ENCODE data around the gene SLC27A1.
"Not testable (repeated sequence)": the region's sequence is repeated elsewhere in the genome, so short reads cannot be mapped to it uniquely, and the experiment has no call there.

SLC27A1 gene

GRCh38 chr19:17543986-17544385, 73.7 kb downstream of the SLC27A1 start:
- Histone ChIP-seq H3K27me3 (ENCODE audit: control insufficient read depth, insufficient read depth, low read length) (no peaks in the 10 kb centered on the region), H3K9me3 (ENCODE audit: control insufficient read depth, insufficient read depth, low read length) (no peaks in the 10 kb centered on the region), H3K4me3 (ENCODE audit: low read depth, low read length) (no peak overlapping the region), H3K36me3 (ENCODE audit: control insufficient read depth, insufficient read depth, low read length) (no peaks in the 10 kb centered on the region), H3K4me1 (ENCODE audit: control insufficient read depth, insufficient read depth, low read length) (no peaks in the 10 kb centered on the region), H3K27ac (ENCODE audit: low read depth, low read length) (no peak overlapping the region), H3K9ac (ENCODE audit: low read depth, low read length) (no peak overlapping the region)

GRCh38 chr19:17544418-17544817, 74.1 kb downstream of the SLC27A1 start:
- Histone ChIP-seq H3K9ac (ENCODE audit: low read depth, low read length) (no peak overlapping the region), H3K27me3 (ENCODE audit: control insufficient read depth, insufficient read depth, low read length) (no peaks in the 10 kb centered on the region), H3K36me3 (ENCODE audit: control insufficient read depth, insufficient read depth, low read length) (no peaks in the 10 kb centered on the region), H3K4me3 (ENCODE audit: low read depth, low read length) (no peak overlapping the region), H3K4me1 (ENCODE audit: control insufficient read depth, insufficient read depth, low read length) (no peaks in the 10 kb centered on the region), H3K9me3 (ENCODE audit: control insufficient read depth, insufficient read depth, low read length) (no peaks in the 10 kb centered on the region), H3K27ac (ENCODE audit: low read depth, low read length) (no peak overlapping the region)

- H3K9ac ChIP-seq (ENCODE audit: low read depth, low read length) = no peak overlapping the region
- H3K4me3 ChIP-seq (ENCODE audit: low read depth, low read length) = no peak overlapping the region
- H3K4me1 ChIP-seq (ENCODE audit: control insufficient read depth, insufficient read depth, low read length) = no peaks in the 10 kb centered on the region
- no peaks in the 10 kb centered on the region for H3K9me3 ChIP-seq (ENCODE audit: control insufficient read depth, insufficient read depth, low read length)
- H3K36me3 ChIP-seq (ENCODE audit: control insufficient read depth, insufficient read depth, low read length) = no peaks in the 10 kb centered on the region
- no peaks in the 10 kb centered on the region for H3K27me3 ChIP-seq (ENCODE audit: control insufficient read depth, insufficient read depth, low read length)
- no peak overlapping the region for H3K27ac ChIP-seq (ENCODE audit: low read depth, low read length)
Measured at GRCh38 chr19:17548145-17548544, 77.8 kb downstream of the SLC27A1 start.

- Histone ChIP-seq H3K9me3 (ENCODE audit: control insufficient read depth, insufficient read depth, low read length) (no peaks in the 10 kb centered on the region), H3K27ac (ENCODE audit: low read depth, low read length) (no peak overlapping the region), H3K36me3 (ENCODE audit: control insufficient read depth, insufficient read depth, low read length) (no peaks in the 10 kb centered on the region)
Measured at GRCh38 chr19:17549085-17549740, 78.9 kb downstream of the SLC27A1 start.

GRCh38 chr19:17550076-17550667, 79.8 kb downstream of the SLC27A1 start:
- no peaks in the 10 kb centered on the region for H3K27me3 ChIP-seq (ENCODE audit: control insufficient read depth, insufficient read depth, low read length)
- no peak overlapping the region for H3K27ac ChIP-seq (ENCODE audit: low read depth, low read length)
- H3K4me3 ChIP-seq (ENCODE audit: low read depth, low read length) = no peak overlapping the region
- H3K9me3 ChIP-seq (ENCODE audit: control insufficient read depth, insufficient read depth, low read length) = no peaks in the 10 kb centered on the region
- no peaks in the 10 kb centered on the region for H3K36me3 ChIP-seq (ENCODE audit: control insufficient read depth, insufficient read depth, low read length)
- H3K9ac ChIP-seq (ENCODE audit: low read depth, low read length) = no peak overlapping the region
- no peaks in the 10 kb centered on the region for H3K4me1 ChIP-seq (ENCODE audit: control insufficient read depth, insufficient read depth, low read length)

More at GRCh38 chr19:17549085-17549740, 78.9 kb downstream of the SLC27A1 start:
- Histone ChIP-seq H3K4me3 (ENCODE audit: low read depth, low read length) (no peak overlapping the region), H3K4me1 (ENCODE audit: control insufficient read depth, insufficient read depth, low read length) (no peaks in the 10 kb centered on the region), H3K27me3 (ENCODE audit: control insufficient read depth, insufficient read depth, low read length) (no peaks in the 10 kb centered on the region), H3K9ac (ENCODE audit: low read depth, low read length) (no peak overlapping the region)

GRCh38 chr19:17552735-17553134, 82.4 kb downstream of the SLC27A1 start:
- not testable (repeated sequence) for H3K9me3 ChIP-seq (ENCODE audit: control insufficient read depth, insufficient read depth, low read length); H3K27me3 ChIP-seq (ENCODE audit: control insufficient read depth, insufficient read depth, low read length); H3K27ac ChIP-seq (ENCODE audit: low read depth, low read length); H3K9ac ChIP-seq (ENCODE audit: low read depth, low read length); H3K4me3 ChIP-seq (ENCODE audit: low read depth, low read length); H3K36me3 ChIP-seq (ENCODE audit: control insufficient read depth, insufficient read depth, low read length); H3K4me1 ChIP-seq (ENCODE audit: control insufficient read depth, insufficient read depth, low read length)

- H3K4me1 ChIP-seq (ENCODE audit: control insufficient read depth, insufficient read depth, low read length) = no peaks in the 10 kb centered on the region
- no peaks in the 10 kb centered on the region for H3K9me3 ChIP-seq (ENCODE audit: control insufficient read depth, insufficient read depth, low read length)
- no peak overlapping the region for H3K9ac ChIP-seq (ENCODE audit: low read depth, low read length)
- H3K36me3 ChIP-seq (ENCODE audit: control insufficient read depth, insufficient read depth, low read length) = no peaks in the 10 kb centered on the region
- H3K27me3 ChIP-seq (ENCODE audit: control insufficient read depth, insufficient read depth, low read length) = no peaks in the 10 kb centered on the region
- H3K4me3 ChIP-seq (ENCODE audit: low read depth, low read length) = no peak overlapping the region
- peak overlapping the region; percentile 42 for H3K27ac ChIP-seq (ENCODE audit: low read depth, low read length)
Measured at GRCh38 chr19:17553256-17553655, 82.9 kb downstream of the SLC27A1 start.

GRCh38 chr19:17554968-17555479, 84.7 kb downstream of the SLC27A1 start:
- Histone ChIP-seq H3K4me1 (ENCODE audit: control insufficient read depth, insufficient read depth, low read length) (no peaks in the 10 kb centered on the region), H3K9me3 (ENCODE audit: control insufficient read depth, insufficient read depth, low read length) (no peaks in the 10 kb centered on the region), H3K36me3 (ENCODE audit: control insufficient read depth, insufficient read depth, low read length) (peaks cover 7% of the 10 kb centered on the region), H3K9ac (ENCODE audit: low read depth, low read length) (no peak overlapping the region), H3K27me3 (ENCODE audit: control insufficient read depth, insufficient read depth, low read length) (no peaks in the 10 kb centered on the region), H3K27ac (ENCODE audit: low read depth, low read length) (no peak overlapping the region), H3K4me3 (ENCODE audit: low read depth, low read length) (peak overlapping the region; percentile 72)

GRCh38 chr19:17555480-17555928, 85.2 kb downstream of the SLC27A1 start, which contains the start of gene COLGALT1:
TSS of gene COLGALT1 (plus strand) at chr19:17555649. CDS start at chr19:17555714, 65 bp downstream.
- no peak within 1 kb of the TSS for H3K27ac ChIP-seq (ENCODE audit: low read depth, low read length)
- H3K36me3 ChIP-seq (ENCODE audit: control insufficient read depth, insufficient read depth, low read length) = peaks cover 12% of the 10 kb centered on the region
- H3K4me3 ChIP-seq (ENCODE audit: low read depth, low read length) = peak within 1 kb of the TSS; percentile 72
- H3K27me3 ChIP-seq (ENCODE audit: control insufficient read depth, insufficient read depth, low read length) = no peaks in the 10 kb centered on the region
- H3K4me1 ChIP-seq (ENCODE audit: control insufficient read depth, insufficient read depth, low read length) = no peaks in the 10 kb centered on the region
- peak within 1 kb of the TSS; percentile 35; the same call in 1 of the 2 replicates for H3K9ac ChIP-seq (ENCODE audit: low read depth, low read length)
- H3K9me3 ChIP-seq (ENCODE audit: control insufficient read depth, insufficient read depth, low read length) = no peaks in the 10 kb centered on the region
